Activated CD4-positive, alpha-beta T cell treated with anti-CD3 and anti-CD28 coated beads for 48 hours (primary cell): ENCODE measurements around the gene KLF1.
"Not testable (repeated sequence)": the region's sequence is repeated elsewhere in the genome, so short reads cannot be mapped to it uniquely, and the experiment has no call there.

Experiments
- DNase-seq: peaks from one replicate; pipeline ENCODE4 v3.0.0-alpha.2; 2020

Gene KLF1

GRCh38 chr19:12866416-12867119, 20.4 kb downstream of the KLF1 start:
- no peak for DNase-seq

- DNase-seq = no peak
These were observed 21.1 kb downstream of the KLF1 start for GRCh38 chr19:12865746-12866415.

- DNase-seq = no peak
These were observed 22.0 kb downstream of the KLF1 start for GRCh38 chr19:12864721-12865715.

- no peak for DNase-seq
These were observed 22.9 kb downstream of the KLF1 start for GRCh38 chr19:12864143-12864542.

- no peak for DNase-seq
These were observed 27.5 kb downstream of the KLF1 start for GRCh38 chr19:12859546-12859945.

GRCh38 chr19:12858041-12858928, 28.7 kb downstream of the KLF1 start:
- no peak for DNase-seq

GRCh38 chr19:12856653-12857052, 30.3 kb downstream of the KLF1 start:
- no peak for DNase-seq

- peak; percentile 92 for DNase-seq
These were observed 39.6 kb downstream of the KLF1 start for GRCh38 chr19:12847159-12848139.

- DNase-seq = not testable (repeated sequence)
These were observed 40.4 kb downstream of the KLF1 start for GRCh38 chr19:12846613-12847012.

- no peak for DNase-seq
These were observed 42.8 kb downstream of the KLF1 start for GRCh38 chr19:12843999-12844732.

GRCh38 chr19:12843328-12843727, 43.7 kb downstream of the KLF1 start:
- DNase-seq = no peak

GRCh38 chr19:12842511-12842910, 44.5 kb downstream of the KLF1 start:
- no peak for DNase-seq

GRCh38 chr19:12841094-12841493, 45.9 kb downstream of the KLF1 start:
- DNase-seq = peak; percentile 48

GRCh38 chr19:12840091-12841079, 46.6 kb downstream of the KLF1 start:
- DNase-seq = peak; percentile 86

- peak; percentile 44 for DNase-seq
These were observed 47.9 kb downstream of the KLF1 start for GRCh38 chr19:12838886-12839756.

- peak; percentile 64 for DNase-seq
These were observed 48.7 kb downstream of the KLF1 start, which contains the start of gene MAST1 for GRCh38 chr19:12838182-12838885. Gene MAST1, plus strand, starts transcription at chr19:12838515. Its CDS starts 58 bp downstream, at chr19:12838573.

GRCh38 chr19:12837225-12837624, 49.8 kb downstream of the KLF1 start:
- peak; percentile 33 for DNase-seq
